Activated naive CD8-positive, alpha-beta T cell (primary cell): ENCODE measurements around the gene ATG9B.

Experiments used
- H3K27ac Mint-ChIP-seq: one replicate; pipeline ENCODE4 v1.8.0; 2021; ENCODE audit warnings: mixed read lengths
- H3K27me3 Mint-ChIP-seq: one replicate; pipeline ENCODE4 v1.8.0; 2021; ENCODE audit warnings: mixed read lengths
- H3K36me3 Mint-ChIP-seq: one replicate; pipeline ENCODE4 v1.8.0; 2021; ENCODE audit warnings: mixed read lengths
- H3K4me1 Mint-ChIP-seq: one replicate; pipeline ENCODE4 v1.8.0; 2021; ENCODE audit warnings: low read depth, mixed read lengths
- H3K4me3 Mint-ChIP-seq: one replicate; pipeline ENCODE4 v1.8.0; 2021; ENCODE audit warnings: mild to moderate bottlenecking, mixed read lengths
- H3K9me3 Mint-ChIP-seq: one replicate; pipeline ENCODE4 v1.8.0; 2021; ENCODE audit warnings: low read depth, mixed read lengths

The ATG9B gene

GRCh38 chr7:151024435-151025056 is at the start of gene ATG9B:
ATG9B (minus strand) TSS chr7:151024494; CDS start chr7:151024423, 71 bp downstream.
- Mint-ChIP-seq H3K9me3 (no peaks in the 10 kb centered on the region), H3K4me1 (peaks cover 20% of the 10 kb centered on the region), H3K4me3 (no peak within 1 kb of the TSS), H3K27ac (no peak within 1 kb of the TSS), H3K36me3 (no peaks in the 10 kb centered on the region), H3K27me3 (peaks cover 2% of the 10 kb centered on the region)

GRCh38 chr7:151073990-151074389 is 49.7 kb upstream of the ATG9B start:
- no peak overlapping the region for H3K27ac Mint-ChIP-seq
- H3K36me3 Mint-ChIP-seq, result no peaks in the 10 kb centered on the region
- no peak overlapping the region for H3K4me3 Mint-ChIP-seq
- H3K9me3 Mint-ChIP-seq, result no peaks in the 10 kb centered on the region
- no peaks in the 10 kb centered on the region for H3K27me3 Mint-ChIP-seq
- peaks cover 10% of the 10 kb centered on the region for H3K4me1 Mint-ChIP-seq

- Mint-ChIP-seq H3K4me1 (no peaks in the 10 kb centered on the region), H3K4me3 (no peak overlapping the region), H3K27ac (no peak overlapping the region), H3K9me3 (no peaks in the 10 kb centered on the region), H3K36me3 (no peaks in the 10 kb centered on the region), H3K27me3 (no peaks in the 10 kb centered on the region)
Measured at GRCh38 chr7:151071032-151071866, 47.0 kb upstream of the ATG9B start.

- no peaks in the 10 kb centered on the region for H3K36me3 Mint-ChIP-seq
- H3K27me3 Mint-ChIP-seq, result no peaks in the 10 kb centered on the region
- H3K4me3 Mint-ChIP-seq, result no peak overlapping the region
- H3K9me3 Mint-ChIP-seq, result no peaks in the 10 kb centered on the region
- H3K27ac Mint-ChIP-seq, result no peak overlapping the region
- H3K4me1 Mint-ChIP-seq, result no peaks in the 10 kb centered on the region
Measured at GRCh38 chr7:151070574-151070960, 46.3 kb upstream of the ATG9B start.

- no peaks in the 10 kb centered on the region for H3K4me1 Mint-ChIP-seq
- no peaks in the 10 kb centered on the region for H3K9me3 Mint-ChIP-seq
- H3K36me3 Mint-ChIP-seq, result no peaks in the 10 kb centered on the region
- no peak overlapping the region for H3K4me3 Mint-ChIP-seq
- no peak overlapping the region for H3K27ac Mint-ChIP-seq
- no peaks in the 10 kb centered on the region for H3K27me3 Mint-ChIP-seq
Measured at GRCh38 chr7:151069841-151070573, 45.7 kb upstream of the ATG9B start.

GRCh38 chr7:151068069-151068773 is 43.9 kb upstream of the ATG9B start:
- Mint-ChIP-seq H3K4me3 (no peak overlapping the region), H3K9me3 (no peaks in the 10 kb centered on the region), H3K27me3 (no peaks in the 10 kb centered on the region), H3K36me3 (no peaks in the 10 kb centered on the region), H3K4me1 (no peaks in the 10 kb centered on the region), H3K27ac (no peak overlapping the region)

GRCh38 chr7:151066273-151066974 is 42.1 kb upstream of the ATG9B start:
- Mint-ChIP-seq H3K27me3 (no peaks in the 10 kb centered on the region), H3K27ac (no peak overlapping the region), H3K36me3 (no peaks in the 10 kb centered on the region), H3K4me1 (peaks cover 3% of the 10 kb centered on the region), H3K9me3 (no peaks in the 10 kb centered on the region), H3K4me3 (no peak overlapping the region)

- no peaks in the 10 kb centered on the region for H3K36me3 Mint-ChIP-seq
- peaks cover 6% of the 10 kb centered on the region for H3K4me1 Mint-ChIP-seq
- H3K4me3 Mint-ChIP-seq, result no peak overlapping the region
- no peak overlapping the region for H3K27ac Mint-ChIP-seq
- H3K27me3 Mint-ChIP-seq, result no peaks in the 10 kb centered on the region
- H3K9me3 Mint-ChIP-seq, result no peaks in the 10 kb centered on the region
Measured at GRCh38 chr7:151065516-151065915, 41.2 kb upstream of the ATG9B start.

- H3K27ac Mint-ChIP-seq, result no peak overlapping the region
- H3K9me3 Mint-ChIP-seq, result no peaks in the 10 kb centered on the region
- no peaks in the 10 kb centered on the region for H3K27me3 Mint-ChIP-seq
- H3K4me3 Mint-ChIP-seq, result no peak overlapping the region
- peaks cover 10% of the 10 kb centered on the region for H3K4me1 Mint-ChIP-seq
- no peaks in the 10 kb centered on the region for H3K36me3 Mint-ChIP-seq
Measured at GRCh38 chr7:151064993-151065392, 40.7 kb upstream of the ATG9B start.

- H3K4me3 Mint-ChIP-seq, result no peak overlapping the region
- no peaks in the 10 kb centered on the region for H3K9me3 Mint-ChIP-seq
- H3K4me1 Mint-ChIP-seq, result peaks cover 10% of the 10 kb centered on the region
- no peaks in the 10 kb centered on the region for H3K36me3 Mint-ChIP-seq
- no peak overlapping the region for H3K27ac Mint-ChIP-seq
- H3K27me3 Mint-ChIP-seq, result no peaks in the 10 kb centered on the region
Measured at GRCh38 chr7:151064454-151064853, 40.2 kb upstream of the ATG9B start.

GRCh38 chr7:151063212-151063561 is 38.9 kb upstream of the ATG9B start:
- Mint-ChIP-seq H3K36me3 (no peaks in the 10 kb centered on the region), H3K4me3 (no peak overlapping the region), H3K4me1 (peaks cover 13% of the 10 kb centered on the region), H3K27ac (no peak overlapping the region), H3K27me3 (no peaks in the 10 kb centered on the region), H3K9me3 (no peaks in the 10 kb centered on the region)

GRCh38 chr7:151062399-151063211 is 38.3 kb upstream of the ATG9B start:
- no peaks in the 10 kb centered on the region for H3K36me3 Mint-ChIP-seq
- H3K4me1 Mint-ChIP-seq, result peaks cover 13% of the 10 kb centered on the region
- H3K9me3 Mint-ChIP-seq, result no peaks in the 10 kb centered on the region
- no peak overlapping the region for H3K27ac Mint-ChIP-seq
- no peak overlapping the region for H3K4me3 Mint-ChIP-seq
- H3K27me3 Mint-ChIP-seq, result no peaks in the 10 kb centered on the region

- Mint-ChIP-seq H3K27me3 (no peaks in the 10 kb centered on the region), H3K4me3 (no peak overlapping the region), H3K4me1 (peaks cover 18% of the 10 kb centered on the region), H3K27ac (no peak overlapping the region), H3K36me3 (no peaks in the 10 kb centered on the region), H3K9me3 (no peaks in the 10 kb centered on the region)
Measured at GRCh38 chr7:151062111-151062398, 37.8 kb upstream of the ATG9B start.
